ENCODE data around the gene OR51S1.
"Not testable (repeated sequence)": the region's sequence is repeated elsewhere in the genome, so short reads cannot be mapped to it uniquely, and the experiment has no call there.

OR51S1 gene

GRCh38 chr11:4848908-4849532 lies at the start of gene OR51S1:
Gene OR51S1, minus strand, starts transcription at chr11:4849208. Its CDS starts 0 bp downstream, at chr11:4849208.
- no peak for DNase-seq

- DNase-seq = no peak
Observed at GRCh38 chr11:4891996-4892640, 43.1 kb upstream of the OR51S1 start.

- no peak for DNase-seq
Observed at GRCh38 chr11:4890279-4890678, 41.3 kb upstream of the OR51S1 start.

DNA sequence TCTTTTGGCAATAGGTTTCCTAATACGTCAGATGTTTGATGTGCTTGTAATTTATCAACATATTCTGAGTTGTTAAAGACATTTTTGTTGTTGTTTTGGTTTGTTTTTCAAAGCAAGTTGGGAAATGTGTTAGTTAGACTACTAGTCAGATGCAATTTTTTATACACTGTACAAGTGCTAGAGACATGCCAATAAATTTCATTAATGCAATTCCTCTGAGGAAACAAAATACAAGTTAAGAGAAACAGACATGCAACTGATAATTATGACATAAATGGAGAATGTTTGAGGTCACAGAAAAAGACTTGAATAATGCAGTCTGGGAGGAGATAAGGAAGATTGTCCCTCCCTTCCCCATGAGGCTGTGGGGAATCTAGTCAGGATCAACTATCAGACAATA lies 38.6 kb upstream of the OR51S1 start:
- no peak for DNase-seq

DNA sequence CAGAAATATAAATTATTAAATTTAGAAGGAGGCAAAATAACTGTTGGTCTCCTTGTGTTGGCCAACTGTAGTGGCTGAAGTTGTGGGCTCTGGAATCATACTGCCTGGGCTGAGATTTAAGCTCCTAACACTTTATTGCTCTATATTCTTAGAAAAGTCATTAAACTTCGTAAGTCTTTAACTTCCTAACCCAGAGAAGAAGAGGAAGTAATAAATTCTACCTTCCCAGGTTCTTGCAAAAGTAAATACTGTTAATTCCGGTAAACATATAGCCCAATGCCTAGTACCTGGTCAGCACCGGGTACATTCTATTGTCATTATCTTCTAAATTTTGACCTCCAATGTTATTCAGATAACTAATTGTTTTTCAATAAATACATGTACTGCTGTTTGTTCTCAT lies 37.2 kb upstream of the OR51S1 start:
- DNase-seq = no peak

DNA sequence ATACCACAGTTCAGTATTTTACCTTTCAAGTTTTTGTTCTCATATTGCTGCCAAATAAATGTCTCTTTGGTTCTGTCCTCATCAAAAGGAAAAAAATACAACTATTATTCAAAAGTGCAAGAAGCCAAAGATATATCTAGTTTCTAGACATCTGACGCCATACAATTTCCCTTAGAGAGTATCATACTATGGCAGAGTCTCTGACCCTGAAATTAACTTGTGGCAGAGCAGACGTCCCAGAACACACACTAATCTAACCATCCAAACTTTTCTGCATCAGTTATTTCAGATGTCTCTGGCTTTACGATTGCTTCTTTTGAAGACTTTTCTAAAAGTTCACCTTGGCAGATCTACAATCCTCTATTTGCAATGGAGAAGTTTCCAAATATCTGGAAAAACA lies 35.4 kb upstream of the OR51S1 start:
- no peak for DNase-seq

DNA sequence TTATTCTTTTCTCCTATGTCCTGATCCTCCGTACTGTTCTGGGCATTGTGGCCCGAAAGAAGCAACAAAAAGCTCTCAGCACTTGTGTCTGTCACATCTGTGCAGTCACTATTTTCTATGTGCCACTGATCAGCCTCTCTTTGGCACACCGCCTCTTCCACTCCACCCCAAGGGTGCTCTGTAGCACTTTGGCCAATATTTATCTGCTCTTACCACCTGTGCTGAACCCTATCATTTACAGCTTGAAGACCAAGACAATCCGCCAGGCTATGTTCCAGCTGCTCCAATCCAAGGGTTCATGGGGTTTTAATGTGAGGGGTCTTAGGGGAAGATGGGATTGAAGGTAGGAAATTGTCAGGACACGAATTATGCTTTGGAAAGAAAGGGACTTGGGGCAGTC lies 33.5 kb upstream of the OR51S1 start:
- no peak for DNase-seq

DNA sequence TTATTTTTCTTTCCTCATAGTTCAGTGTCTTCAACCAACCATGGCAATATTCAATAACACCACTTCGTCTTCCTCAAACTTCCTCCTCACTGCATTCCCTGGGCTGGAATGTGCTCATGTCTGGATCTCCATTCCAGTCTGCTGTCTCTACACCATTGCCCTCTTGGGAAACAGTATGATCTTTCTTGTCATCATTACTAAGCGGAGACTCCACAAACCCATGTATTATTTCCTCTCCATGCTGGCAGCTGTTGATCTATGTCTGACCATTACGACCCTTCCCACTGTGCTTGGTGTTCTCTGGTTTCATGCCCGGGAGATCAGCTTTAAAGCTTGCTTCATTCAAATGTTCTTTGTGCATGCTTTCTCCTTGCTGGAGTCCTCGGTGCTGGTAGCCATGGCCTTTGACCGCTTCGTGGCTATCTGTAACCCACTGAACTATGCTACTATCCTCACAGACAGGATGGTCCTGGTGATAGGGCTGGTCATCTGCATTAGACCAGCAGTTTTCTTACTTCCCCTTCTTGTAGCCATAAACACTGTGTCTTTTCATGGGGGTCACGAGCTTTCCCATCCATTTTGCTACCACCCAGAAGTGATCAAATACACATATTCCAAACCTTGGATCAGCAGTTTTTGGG lies 33.0 kb upstream of the OR51S1 start, which contains the start of gene OR51T1:
Gene OR51T1, plus strand, starts transcription at position 41 of the 641 bp plus-strand sequence. Its CDS starts 0 bp downstream, at position 41.
- DNase-seq = no peak

DNA sequence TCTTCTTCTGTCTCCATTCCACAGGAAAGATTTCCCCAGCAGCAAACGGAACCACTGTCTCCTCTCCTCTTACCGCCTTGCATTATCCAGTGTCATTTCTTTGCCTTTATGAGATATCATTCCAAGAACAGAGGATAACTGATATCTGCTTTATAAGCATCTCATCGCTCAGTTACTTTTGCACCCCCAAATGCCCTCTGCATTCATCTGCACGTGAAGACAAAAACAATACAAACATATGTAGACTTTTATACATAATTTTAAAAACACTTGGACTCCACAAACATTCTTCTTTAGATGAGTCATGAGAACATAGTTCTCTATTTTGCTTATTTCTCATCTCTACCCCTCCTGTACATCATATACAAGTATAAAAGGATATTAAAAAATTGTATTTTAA lies 32.2 kb upstream of the OR51S1 start:
- DNase-seq = no peak

DNA sequence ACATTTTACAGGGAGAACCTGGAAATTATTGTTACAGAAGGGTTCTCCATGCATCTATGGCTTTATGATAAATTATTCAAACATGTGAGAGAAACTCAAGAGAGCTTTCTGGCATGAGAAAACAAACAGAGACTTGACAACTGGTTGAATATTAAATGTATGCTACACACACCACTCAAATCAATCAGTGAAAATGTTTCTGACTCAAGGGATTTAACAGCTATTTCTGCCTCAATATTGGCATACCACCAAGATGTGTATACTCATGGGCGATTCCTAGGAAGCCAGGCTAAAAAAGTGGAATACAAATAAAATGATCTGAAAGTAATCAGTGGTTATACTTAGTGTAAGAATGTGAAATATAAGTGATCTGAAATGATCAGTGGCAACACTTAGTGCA lies 16.8 kb upstream of the OR51S1 start:
- DNase-seq = no peak

- DNase-seq = no peak
Observed at GRCh38 chr11:4863876-4864275, 14.9 kb upstream of the OR51S1 start.

GRCh38 chr11:4862447-4863236 lies 13.6 kb upstream of the OR51S1 start:
- no peak for DNase-seq

GRCh38 chr11:4854286-4854685 lies 5.3 kb upstream of the OR51S1 start:
- not testable (repeated sequence) for DNase-seq

DNA sequence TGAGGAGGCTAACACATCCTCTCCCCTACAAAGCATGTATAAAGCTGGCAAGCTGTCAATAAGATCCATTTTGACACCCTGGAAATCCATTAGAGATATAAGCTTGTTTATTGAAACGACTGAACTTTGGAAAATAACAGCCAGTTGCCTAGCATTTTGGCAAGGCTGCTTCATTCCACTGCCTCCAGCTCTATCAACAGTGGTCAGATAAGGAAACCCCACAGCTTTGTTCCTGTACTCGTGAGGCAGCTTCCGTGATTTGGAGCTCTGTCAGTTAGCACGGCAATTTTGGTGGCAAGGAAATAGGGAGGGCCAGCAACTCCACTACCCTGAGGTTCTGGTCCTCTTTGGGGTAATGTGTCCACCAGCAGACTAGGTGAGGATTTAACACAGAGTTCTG lies 2.0 kb upstream of the OR51S1 start:
- DNase-seq = no peak

DNA sequence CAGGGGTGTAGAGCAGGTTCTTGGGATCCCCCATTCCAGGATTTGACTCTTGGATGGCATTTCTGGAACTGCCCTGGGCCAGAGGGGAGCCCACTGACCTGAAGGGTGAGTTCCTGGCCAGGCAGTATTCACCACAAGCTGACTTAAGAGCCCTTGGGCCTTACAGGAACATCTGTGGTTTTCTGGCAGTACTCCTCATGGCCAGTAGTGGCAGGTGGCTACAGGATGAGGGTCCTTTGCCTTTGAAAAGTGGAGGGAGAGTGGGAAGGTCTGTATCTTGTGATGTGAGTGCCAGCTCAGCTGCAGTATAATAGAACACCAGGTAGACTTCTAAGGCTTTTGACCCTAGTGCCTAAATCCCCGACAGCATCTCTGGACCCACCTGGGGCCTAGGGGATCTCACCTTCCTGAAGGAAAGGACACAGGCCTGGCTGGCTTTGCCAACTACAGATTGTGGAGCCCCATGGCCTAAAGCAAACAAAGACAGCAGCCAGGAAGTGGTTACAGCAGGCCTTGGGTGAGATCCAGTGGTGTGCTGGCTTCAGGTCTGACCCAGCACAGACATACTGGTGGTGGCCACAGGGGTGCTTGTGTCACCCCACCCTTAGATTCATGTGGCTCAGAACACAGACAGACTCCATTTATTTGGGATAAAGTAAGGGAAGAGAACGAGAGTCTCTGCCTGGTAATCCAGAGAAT lies 9.0 kb downstream of the OR51S1 start:
- no peak for DNase-seq

- DNase-seq = no peak
Observed at GRCh38 chr11:4830909-4831308, 18.1 kb downstream of the OR51S1 start.

DNA sequence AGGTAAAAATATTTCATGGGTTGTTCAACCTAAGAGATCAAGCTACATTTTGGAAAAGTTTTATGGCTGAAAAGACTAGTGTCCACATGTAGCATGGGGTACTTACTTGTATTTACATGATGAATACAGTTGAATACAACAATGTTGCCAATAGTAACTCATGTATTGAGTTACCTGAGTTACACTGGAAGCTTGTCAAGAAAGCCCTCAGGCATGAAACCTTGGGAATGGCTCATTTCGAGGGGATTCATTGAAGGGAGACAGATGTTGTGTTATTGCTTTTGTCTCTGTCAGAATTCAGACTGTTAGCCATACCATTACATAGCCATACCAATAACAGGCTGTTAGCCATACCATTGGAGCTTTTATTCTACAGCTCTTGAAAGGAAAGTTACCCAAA lies 18.7 kb downstream of the OR51S1 start:
- no peak for DNase-seq

DNA sequence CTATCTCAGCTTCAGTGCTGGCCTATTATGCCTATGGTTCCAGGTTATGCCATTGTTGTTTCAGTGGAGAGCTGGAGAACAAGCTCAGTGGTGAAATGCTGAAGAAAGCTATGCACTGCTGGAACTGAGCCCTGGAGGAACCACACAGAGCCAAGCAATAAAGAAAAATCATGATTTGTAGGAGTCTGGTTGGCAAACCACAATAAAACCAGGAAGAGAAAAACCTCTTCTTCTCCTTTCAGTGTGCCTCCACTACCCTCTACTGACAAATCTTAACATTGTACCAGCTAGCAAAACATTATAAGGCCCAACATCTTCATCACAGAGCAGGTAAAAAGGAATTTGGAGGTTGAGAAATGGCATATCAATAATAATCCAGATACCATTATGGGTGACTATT lies 22.6 kb downstream of the OR51S1 start:
- DNase-seq = no peak

DNA sequence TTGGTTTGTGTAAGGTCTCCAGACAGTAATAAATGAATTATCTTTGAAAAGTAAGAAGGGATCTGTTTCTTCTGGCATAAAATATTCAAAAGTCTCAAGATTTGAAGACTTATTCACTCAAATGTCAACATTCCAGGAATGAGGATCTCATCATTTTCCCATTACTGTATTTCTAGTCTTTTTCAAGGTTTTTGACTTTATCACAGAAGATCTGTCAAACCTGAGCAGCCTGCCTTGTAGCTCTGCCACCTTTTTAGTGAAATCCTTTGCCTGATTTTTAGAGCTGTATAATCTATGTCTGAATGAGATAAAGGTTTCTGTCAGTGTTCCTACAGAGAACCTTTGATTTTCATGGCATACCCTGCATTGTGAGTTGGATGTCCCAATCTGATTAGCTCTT lies 23.9 kb downstream of the OR51S1 start:
- no peak for DNase-seq

DNA sequence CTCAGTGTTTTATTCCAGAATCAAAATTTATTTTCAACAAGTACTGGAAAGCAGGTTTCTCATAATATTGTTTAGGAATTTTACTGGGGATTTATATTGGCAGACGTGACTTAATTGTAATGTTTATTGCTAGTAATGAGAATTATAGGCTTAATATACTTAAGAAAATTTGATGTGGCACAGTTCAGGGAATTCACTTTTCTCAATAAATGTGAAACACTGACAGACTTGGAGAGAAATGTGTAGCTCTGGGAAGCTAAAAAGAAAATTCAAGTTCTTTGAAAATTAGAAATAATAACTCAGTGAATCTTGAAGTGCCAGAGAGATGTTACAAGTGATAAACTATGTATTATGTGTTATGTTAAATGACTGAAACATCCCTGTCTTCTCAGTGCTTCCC lies 28.0 kb downstream of the OR51S1 start, which contains the start of gene OR51F2:
Gene OR51F2, plus strand, starts transcription at position 301 of the 400 bp plus-strand sequence. CDS start 101 bp downstream, outside the sequence.
- DNase-seq = no peak

DNA sequence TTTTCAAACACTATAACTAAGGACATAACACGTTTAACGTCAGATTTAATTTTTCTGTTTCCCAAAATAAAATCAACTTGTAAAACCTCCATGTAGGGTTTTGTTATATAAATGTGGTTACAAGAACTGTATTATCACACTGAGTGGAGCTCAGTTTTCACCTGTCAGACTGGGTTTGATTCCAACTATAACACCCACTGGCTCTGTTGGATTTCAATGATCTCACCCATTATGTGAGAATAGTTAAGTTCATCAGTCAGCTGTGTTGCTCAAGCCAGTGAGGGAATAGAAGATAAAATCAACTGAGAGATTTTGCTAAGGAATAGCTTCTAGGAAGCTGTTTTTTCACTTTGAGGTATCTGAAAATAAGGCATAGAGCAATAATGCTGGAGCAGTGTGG lies 39.8 kb downstream of the OR51S1 start:
- DNase-seq = no peak

Data from amygdala (tissue), 56 donors.